Panc1 (cell line): Measurements from ENCODE around the gene PHF21A. TPM values are rescaled to one million over a fixed set of nuclear protein-coding genes. Genes with fewer than 3 reads are reported as not detected.
A peak's percentile ranks its signal among the peaks of the same experiment; 100 is the strongest.

Source experiments
- ATAC-seq: fragments of 200-7000 bp; cut with Tn5 transposase; 2 replicates; pipeline ENCODE4 v1.9.1; 2020; ENCODE audit warnings: mild to moderate bottlenecking, moderate library complexity
- BruUV-seq: library from RNA; stranded (reverse); fragments of 400-500 nt; replicated peaks from 2 replicates; lab custom pipeline; 2021; lab: Mats Ljungman, UMichigan
- CTCF ChIA-PET: fragments of 300-600 bp; sonication (Branson Sonifier 250); formaldehyde crosslinking; loops from one replicate; lab custom pipeline; 2022; ENCODE audit warnings: antibody characterized with exemption; lab: Charles Lee
- POLR2A ChIA-PET: fragments of 300-600 bp; sonication (Branson Sonifier 250); formaldehyde crosslinking; loops from one replicate; lab custom pipeline; 2022; ENCODE audit warnings: antibody characterized with exemption; lab: Charles Lee
- DNase-seq: peaks from one replicate; pipeline ENCODE4 v3.0.0-alpha.2; 2010; ENCODE audit warnings: low read depth, low spot score
- H3K27ac ChIP-seq: 2 replicates; pipeline ENCODE4 v1.5.1; 2011; ENCODE audit warnings: mild to moderate bottlenecking, low read length, inconsistent platforms
- H3K27me3 ChIP-seq: fragments of 200-500 bp; sonication (Bioruptor generic); 2 replicates; pipeline ENCODE4 v1.6.0; 2014; ENCODE audit warnings: low read length, inconsistent platforms; ENCODE audit not compliant: control insufficient read depth, insufficient read depth
- H3K36me3 ChIP-seq: fragments of 200-500 bp; sonication (Bioruptor generic); 2 replicates; pipeline ENCODE4 v1.5.1; 2014; ENCODE audit warnings: inconsistent platforms, mild to moderate bottlenecking, low read length, moderate library complexity; ENCODE audit not compliant: control insufficient read depth, insufficient read depth
- H3K4me1 ChIP-seq: 2 replicates; pipeline ENCODE4 v1.5.1; 2011; ENCODE audit warnings: inconsistent platforms, mild to moderate bottlenecking, low read length, moderate library complexity; ENCODE audit not compliant: control insufficient read depth, insufficient read depth
- H3K4me3 ChIP-seq, 2 experiments: 2 replicates each; pipeline ENCODE4 v1.5.1; 2011 to 2012; ENCODE audit warnings: low read depth in 2 of 2, low read length in 2 of 2, mild to moderate bottlenecking in 2 of 2, inconsistent platforms in 1 of 2, moderate library complexity in 1 of 2
- H3K9me3 ChIP-seq: fragments of 200-500 bp; sonication (Bioruptor generic); 2 replicates; pipeline ENCODE4 v1.5.1; 2014; ENCODE audit warnings: low read depth, mild to moderate bottlenecking, inconsistent platforms, low read length, moderate library complexity; ENCODE audit not compliant: control insufficient read depth, insufficient read depth
- POLR2AphosphoS5 ChIP-seq: IDR thresholded peaks from 2 replicates; pipeline ENCODE4 v1.6.1; 2012; ENCODE audit warnings: mild to moderate bottlenecking, low read depth, low read length, moderate library complexity
- REST ChIP-seq, 2 experiments: IDR thresholded peaks; 2 replicates each; pipeline ENCODE4 v1.6.1; 2011 to 2012; ENCODE audit warnings: low read depth in 2 of 2, control low read depth in 1 of 2, low read length in 1 of 2, mild to moderate bottlenecking in 1 of 2, moderate library complexity in 1 of 2; ENCODE audit not compliant: insufficient read depth in 1 of 2
- SIN3A ChIP-seq: IDR thresholded peaks from 2 replicates; pipeline ENCODE4 v1.6.1; 2012; ENCODE audit warnings: low read depth, mild to moderate bottlenecking, low read length, moderate library complexity, borderline replicate concordance; ENCODE audit not compliant: insufficient read depth
- TCF7L2 ChIP-seq: IDR thresholded peaks from 2 replicates; pipeline ENCODE4 v1.6.1; 2011; ENCODE audit warnings: mild to moderate bottlenecking, low read depth, low read length, inconsistent platforms
- in situ Hi-C: cut with HindIII; loops from 2 replicates; pipeline ENCODE4 v1.10.0; 2016; ENCODE audit warnings: low sequenced_read_pairs, low pct_unique_long_range_greater_than_20kb
- intact Hi-C: fragments of 100-400 bp; cut with micrococcal nuclease; formaldehyde crosslinking; loops from one replicate; pipeline ENCODE4 v1.10.0; 2022; ENCODE audit not compliant: unreplicated experiment
- total RNA-seq: library from RNA; stranded (reverse); gene quantifications from one replicate; pipeline ENCODE4 v1.2.1, GENCODE V29; 2021; ENCODE audit not compliant: unreplicated experiment
- TF ChIP-seq, protein P1 (sequence below): fragments of 450-650 bp; IDR thresholded peaks from 2 replicates; pipeline ENCODE4 v1.5.1; 2017; ENCODE audit warnings: mild to moderate bottlenecking

Gene PHF21A
- total RNA-seq, 1 experiment from 2014 or later, result 45.7 TPM

DNA sequence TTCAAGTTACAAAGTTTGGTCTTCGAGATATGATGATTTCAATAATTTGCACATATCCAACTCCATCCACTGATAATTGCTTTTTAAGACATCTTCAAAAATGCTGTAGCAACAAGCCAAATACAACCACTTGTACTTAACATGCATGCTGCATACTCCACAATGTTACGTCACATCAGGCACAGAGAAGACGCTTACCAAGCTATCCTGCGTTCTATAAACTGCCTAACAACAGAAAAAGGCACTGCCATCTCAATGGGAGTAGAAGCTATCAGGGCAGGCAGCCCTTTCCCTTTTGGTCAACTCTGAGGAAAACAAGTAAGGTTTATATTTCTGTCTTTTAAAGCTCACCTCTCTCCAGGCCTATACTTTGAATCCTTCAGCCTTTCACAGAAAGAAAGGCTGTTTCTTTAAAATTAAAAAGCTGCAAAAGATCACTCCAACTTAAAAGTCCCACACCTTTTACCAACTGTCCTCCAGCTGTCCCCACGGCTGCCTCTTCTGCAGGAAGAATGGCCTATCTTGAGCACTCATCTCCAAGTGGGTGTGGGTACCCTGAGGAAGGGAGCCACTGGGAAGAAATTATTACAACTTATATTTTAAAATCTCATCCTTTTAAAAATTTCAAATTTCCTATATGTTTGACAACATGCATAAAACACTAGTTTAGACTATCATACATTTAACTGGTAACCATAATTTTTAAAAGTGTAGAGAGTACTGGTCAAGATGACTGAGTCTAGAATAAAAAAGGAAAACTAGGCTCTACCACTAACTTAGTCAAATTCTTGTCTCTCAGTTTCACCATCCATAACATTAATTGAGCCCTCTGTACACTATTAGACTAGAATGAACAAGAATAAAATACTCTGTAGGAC lies 14.5 kb downstream of the PHF21A start:
- ATAC-seq, result peak; percentile 58; the same call in 1 of the 2 replicates
- ChIA-PET POLR2A (no interaction called here), CTCF (no interaction called here)
- Histone ChIP-seq H3K4me3 (no peak overlapping the region), H3K4me1 (peaks cover 30% of the 10 kb centered on the region), H3K27ac (no peak overlapping the region), H3K27me3 (no peaks in the 10 kb centered on the region), H3K9me3 (no peaks in the 10 kb centered on the region), H3K36me3 (no peaks in the 10 kb centered on the region)
- intact Hi-C loops (no loop called here), in situ Hi-C loops (no loop called here)
- BruUV-seq, result no TSS peak
- DNase-seq, result no peak
- TF ChIP-seq POLR2AphosphoS5 (no peak), SIN3A (no peak), REST (IDR thresholded peaks at IDR 0.05; ENCODE audit: insufficient read depth in 1 of 2, low read depth in 2 of 2, low read length in 1 of 2) (no peak), TCF7L2 (no peak)
- TF ChIP-seq, protein P1, sequence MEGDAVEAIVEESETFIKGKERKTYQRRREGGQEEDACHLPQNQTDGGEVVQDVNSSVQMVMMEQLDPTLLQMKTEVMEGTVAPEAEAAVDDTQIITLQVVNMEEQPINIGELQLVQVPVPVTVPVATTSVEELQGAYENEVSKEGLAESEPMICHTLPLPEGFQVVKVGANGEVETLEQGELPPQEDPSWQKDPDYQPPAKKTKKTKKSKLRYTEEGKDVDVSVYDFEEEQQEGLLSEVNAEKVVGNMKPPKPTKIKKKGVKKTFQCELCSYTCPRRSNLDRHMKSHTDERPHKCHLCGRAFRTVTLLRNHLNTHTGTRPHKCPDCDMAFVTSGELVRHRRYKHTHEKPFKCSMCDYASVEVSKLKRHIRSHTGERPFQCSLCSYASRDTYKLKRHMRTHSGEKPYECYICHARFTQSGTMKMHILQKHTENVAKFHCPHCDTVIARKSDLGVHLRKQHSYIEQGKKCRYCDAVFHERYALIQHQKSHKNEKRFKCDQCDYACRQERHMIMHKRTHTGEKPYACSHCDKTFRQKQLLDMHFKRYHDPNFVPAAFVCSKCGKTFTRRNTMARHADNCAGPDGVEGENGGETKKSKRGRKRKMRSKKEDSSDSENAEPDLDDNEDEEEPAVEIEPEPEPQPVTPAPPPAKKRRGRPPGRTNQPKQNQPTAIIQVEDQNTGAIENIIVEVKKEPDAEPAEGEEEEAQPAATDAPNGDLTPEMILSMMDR, result no peak

GRCh38 chr11:46105926-46106325 lies 15.3 kb downstream of the PHF21A start:
- no peak for TF ChIP-seq SIN3A
- no peak for TF ChIP-seq POLR2AphosphoS5
- TF ChIP-seq REST (IDR thresholded peaks at IDR 0.05; ENCODE audit: insufficient read depth in 1 of 2, low read depth in 2 of 2, low read length in 1 of 2), result no peak
- TF ChIP-seq, protein P1, result no peak
- TF ChIP-seq TCF7L2, result no peak
- H3K27me3 ChIP-seq, result no peaks in the 10 kb centered on the region
- DNase-seq, result no peak
- H3K9me3 ChIP-seq, result no peaks in the 10 kb centered on the region
- intact Hi-C loops (no loop called here), in situ Hi-C loops (no loop called here)
- no peaks in the 10 kb centered on the region for H3K36me3 ChIP-seq
- H3K27ac ChIP-seq, result no peak overlapping the region
- no TSS peak for BruUV-seq
- no peak overlapping the region for H3K4me3 ChIP-seq
- CTCF ChIA-PET, result no interaction called here
- H3K4me1 ChIP-seq, result peaks cover 26% of the 10 kb centered on the region
- POLR2A ChIA-PET, result no interaction called here
- no peak for ATAC-seq
